ENCODE results near the gene MTMR2. TPM values are rescaled to one million over a fixed set of nuclear protein-coding genes. Genes with fewer than 3 reads are reported as not detected.
A peak's percentile ranks its signal among the peaks of the same experiment; 100 is the strongest.

Gene MTMR2
- 10 to 100 TPM; 15.6 to 22.0 TPM for total RNA-seq
- long read RNA-seq, full-length matches to known transcripts, result 37 of 63 reads
- long read RNA-seq, partial matches to known transcripts, result 9 of 63 reads
- long read RNA-seq, other reads (novel, unspliced or antisense), result 17 of 63 reads

DNA sequence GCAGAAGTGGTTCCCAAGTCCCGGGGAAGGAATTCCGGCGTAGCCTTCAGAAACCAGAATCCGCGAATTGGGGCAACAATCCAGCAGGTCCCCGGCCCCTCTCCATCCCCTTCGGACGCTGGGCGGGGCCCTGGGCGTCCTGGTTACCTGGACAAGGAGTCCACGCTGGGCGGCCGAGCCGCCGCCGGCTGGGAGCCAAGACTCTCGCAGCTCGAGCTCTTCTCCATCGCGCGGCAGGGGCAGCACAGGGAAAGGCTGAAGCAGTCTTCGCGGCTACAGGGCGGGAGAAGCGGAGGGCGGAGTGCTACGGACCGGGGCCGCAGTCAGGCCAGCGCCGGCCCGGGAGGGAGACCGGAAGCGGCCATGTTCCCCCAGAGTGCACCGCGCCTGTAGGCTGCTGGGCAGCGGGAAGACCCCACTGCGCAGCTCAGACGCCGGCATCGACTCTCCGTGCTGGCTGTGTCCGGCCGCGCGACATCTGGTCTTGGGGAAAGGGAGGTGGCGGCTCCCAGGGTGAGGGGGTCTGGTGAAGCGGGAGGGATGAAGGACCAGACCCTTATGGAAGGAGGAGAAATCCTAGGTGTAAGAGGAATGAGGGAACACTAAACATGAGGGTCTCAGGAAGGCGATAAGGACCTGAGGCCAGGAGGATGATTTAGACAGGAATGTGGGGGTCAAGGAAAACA is at the start of gene MTMR2:
TSS of gene MTMR2 (minus strand) at position 380 of the 686 bp plus-strand sequence. CDS start at position 227, 153 bp downstream.
- peak; percentile 100 for ATAC-seq
- intact Hi-C loops (cut with DNase I), result no loop called here
- DNase-seq, result peak; percentile 86

DNA sequence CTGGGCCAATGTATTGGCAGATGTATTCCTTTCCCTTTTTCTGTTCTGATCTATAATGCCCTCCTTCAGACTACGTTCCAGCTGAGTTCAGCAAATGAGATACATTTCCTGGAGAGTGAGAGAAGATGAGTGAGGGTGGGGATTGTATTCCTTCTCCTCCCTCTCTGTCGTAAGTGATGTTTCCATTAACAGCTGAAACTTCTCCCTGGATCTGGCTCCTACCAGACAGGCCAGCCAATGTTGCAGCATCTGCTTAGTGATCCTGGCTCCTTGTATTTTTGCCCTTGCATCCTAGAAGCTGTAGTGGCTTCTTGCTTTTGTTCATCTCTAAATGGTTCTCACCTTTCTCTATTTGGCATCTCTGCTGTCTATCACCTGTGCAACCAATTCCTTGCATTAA is 48.2 kb upstream of the MTMR2 start:
- DNase-seq, result no peak
- ATAC-seq, result no peak

DNA sequence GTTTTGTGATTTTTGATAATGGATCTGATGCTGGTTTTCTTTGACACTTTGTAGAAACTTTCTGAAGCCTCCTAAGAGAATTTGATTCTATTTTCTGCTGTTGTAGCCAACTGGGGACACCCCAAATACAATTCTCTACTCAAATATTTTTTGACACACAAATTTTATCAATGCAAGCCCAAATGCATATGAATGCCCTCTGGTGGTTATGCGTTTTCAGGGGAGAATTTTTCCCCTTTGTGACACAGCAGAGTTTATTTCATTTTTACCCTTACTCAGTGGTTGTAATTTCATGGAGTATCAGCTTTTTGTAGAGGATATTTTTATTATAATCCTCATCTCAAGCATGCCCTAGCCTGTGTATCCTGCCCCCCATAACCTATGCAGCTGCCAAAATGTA is 44.7 kb upstream of the MTMR2 start:
- DNase-seq (no peak), ATAC-seq (no peak)
- intact Hi-C loops (cut with DNase I), result no loop called here

More for the DNA sequence above, 48.2 kb upstream of the MTMR2 start:
- intact Hi-C loops (cut with DNase I), result no loop called here

DNA sequence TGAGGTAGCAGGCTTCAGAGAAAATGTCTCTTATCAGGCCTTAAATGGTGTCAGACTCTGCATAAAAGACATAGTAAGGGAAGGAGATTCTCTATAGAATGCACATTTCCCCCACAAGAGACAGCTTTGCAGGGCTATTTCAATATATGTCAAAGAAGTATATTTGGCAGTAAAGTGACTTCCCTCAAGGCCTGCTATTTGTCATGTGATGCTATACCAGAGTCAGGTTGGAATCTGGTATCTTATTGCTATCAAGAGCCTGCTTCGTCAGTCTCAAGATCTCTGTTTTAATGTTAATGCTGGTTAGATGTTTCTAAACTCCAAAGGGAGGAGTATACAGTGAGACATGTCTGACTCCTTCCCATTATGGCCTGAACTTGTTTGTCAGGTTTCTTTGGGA is 40.4 kb upstream of the MTMR2 start:
- intact Hi-C loops (cut with DNase I), result no loop called here
- ATAC-seq (no peak), DNase-seq (no peak)

DNA sequence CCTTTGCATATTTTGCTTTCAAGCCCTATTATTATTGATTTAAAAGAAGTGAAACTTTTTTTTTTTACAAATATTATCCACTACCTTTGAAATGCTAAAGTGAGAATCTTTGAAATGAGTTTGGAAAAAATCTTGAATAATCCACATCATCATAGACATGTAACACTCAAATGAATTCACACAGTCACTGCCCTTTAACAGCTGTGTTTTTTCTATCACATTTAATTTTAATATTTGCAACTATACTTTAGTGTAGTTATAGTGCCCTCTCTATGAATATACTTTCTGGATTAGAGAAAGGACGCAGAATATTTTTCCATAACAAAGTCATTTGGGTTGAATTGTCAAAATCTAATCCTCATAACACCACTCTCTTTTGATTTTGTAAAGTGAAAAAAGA is 37.9 kb upstream of the MTMR2 start:
- DNase-seq (no peak), ATAC-seq (no peak)
- intact Hi-C loops (cut with DNase I), result no loop called here

DNA sequence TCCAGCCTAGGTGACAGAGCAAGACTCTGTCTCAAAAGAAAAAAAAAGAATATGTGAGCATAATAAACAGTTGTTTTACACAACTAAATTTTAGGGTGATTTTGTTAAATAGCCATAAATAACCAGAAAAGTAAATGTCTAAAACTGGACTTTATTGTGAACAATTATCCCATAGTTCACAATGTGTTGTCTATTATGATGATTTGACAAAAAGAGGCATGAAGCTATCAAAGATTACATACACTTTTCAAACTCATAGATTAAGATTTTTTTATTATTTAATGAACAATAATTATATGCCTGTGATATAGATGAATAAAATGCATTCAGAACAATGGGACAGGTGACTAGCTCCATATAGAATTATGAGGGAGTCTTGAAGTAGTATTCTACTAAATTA is 27.0 kb upstream of the MTMR2 start:
- intact Hi-C loops (cut with DNase I), result no loop called here
- DNase-seq (no peak), ATAC-seq (no peak)

DNA sequence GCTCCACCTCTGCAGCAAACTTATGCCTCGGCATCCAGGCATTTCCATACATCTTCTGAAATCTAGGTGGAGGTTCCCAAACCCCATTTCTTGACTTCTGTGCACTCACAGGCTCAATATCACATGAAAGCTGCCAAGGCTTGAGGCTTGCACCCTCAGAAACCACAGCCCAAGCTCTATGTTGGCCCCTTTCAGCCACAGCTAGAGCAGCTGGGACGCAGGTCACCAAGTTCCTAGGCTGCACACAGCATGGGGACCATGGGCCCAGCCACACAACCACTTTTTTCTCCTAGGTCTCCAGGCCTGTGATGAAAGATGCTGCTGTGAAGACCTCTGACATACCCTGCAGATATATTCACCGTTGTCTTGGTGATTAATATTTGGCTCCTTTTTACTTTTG is 24.7 kb upstream of the MTMR2 start:
- no peak for DNase-seq
- intact Hi-C loops (cut with DNase I), result no loop called here
- ATAC-seq, result no peak

DNA sequence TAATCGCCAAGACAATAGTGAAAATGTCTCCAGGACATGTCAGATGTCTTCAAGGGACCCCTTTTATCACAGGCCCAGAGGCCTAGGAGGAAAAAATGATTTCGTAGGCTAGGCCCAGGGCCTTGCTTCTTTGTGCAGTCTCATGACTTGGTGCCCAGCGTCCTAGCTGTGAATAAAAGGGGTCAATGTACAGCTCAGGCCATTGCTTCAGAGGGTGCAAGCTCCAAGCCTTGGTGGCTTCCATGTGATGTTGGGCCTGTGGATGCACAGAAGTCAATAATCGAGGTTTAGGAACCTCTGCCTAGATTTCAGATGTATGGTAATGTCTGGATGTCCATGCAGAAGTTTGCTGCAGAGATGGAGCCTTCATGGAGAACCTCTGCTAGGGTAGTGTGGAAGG is 20.7 kb upstream of the MTMR2 start:
- no peak for ATAC-seq
- DNase-seq, result no peak
- intact Hi-C loops (cut with DNase I), result no loop called here

DNA sequence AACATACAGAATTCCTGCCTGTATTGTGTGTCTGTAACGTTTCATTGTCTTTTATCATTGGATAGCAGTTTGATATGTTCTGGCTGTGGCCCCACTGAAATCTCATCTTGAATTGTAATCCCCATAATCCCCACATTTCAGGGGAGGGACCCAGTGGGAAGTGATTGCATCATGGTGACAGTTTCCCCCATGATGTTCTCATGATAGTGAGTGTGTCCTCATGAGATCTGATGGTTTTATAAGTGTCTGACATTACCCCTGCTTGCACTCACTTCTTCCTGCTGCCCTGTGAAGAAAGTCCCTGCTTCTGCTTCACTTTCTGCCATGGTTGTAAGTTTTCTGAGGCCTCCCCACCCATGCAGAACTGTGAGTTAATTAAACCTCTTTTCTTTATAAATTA is 19.6 kb upstream of the MTMR2 start:
- no peak for ATAC-seq
- intact Hi-C loops (cut with DNase I), result no loop called here

DNA sequence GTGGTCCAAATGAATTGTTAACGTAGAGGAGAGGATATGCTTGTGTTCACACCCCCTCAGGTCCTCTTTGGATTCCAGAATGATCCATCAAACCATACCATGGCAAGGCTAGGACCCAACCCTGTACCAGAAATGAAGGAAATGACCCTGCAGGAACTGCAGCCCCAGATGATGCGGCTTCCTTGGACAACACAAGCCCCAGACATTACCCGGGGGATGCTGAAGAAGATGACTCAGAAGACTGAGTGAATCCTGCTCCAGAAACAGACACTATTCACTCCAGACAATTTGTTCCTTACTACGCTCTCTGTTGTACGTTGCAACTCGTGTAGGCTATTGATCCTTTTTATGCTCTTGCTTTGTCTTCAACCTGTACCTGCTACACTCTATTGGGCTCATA is 15.2 kb upstream of the MTMR2 start:
- intact Hi-C loops (cut with DNase I), result no loop called here
- no peak for DNase-seq
- no peak for ATAC-seq

More for the DNA sequence above, 19.6 kb upstream of the MTMR2 start:
- no peak for DNase-seq

DNA sequence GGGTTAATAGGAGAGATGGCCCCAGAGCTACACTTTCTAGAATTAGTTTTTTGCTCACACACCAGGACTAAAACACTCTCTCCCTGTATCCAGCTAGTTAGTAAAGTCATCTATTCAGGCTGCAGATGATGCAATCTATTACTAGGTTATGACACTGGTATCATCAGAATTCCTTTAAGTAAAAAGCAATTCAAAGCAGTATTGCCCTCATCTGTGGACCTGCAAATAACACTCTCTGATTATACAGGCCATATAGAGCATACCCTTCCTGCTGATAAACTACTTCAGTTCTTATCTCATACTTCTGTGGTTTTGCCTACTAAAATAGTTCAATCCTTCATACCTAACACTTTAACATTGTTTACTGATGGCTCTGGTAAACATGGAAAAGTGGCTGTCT is 13.5 kb upstream of the MTMR2 start:
- ATAC-seq (no peak), DNase-seq (no peak)
- intact Hi-C loops (cut with DNase I), result no loop called here

DNA sequence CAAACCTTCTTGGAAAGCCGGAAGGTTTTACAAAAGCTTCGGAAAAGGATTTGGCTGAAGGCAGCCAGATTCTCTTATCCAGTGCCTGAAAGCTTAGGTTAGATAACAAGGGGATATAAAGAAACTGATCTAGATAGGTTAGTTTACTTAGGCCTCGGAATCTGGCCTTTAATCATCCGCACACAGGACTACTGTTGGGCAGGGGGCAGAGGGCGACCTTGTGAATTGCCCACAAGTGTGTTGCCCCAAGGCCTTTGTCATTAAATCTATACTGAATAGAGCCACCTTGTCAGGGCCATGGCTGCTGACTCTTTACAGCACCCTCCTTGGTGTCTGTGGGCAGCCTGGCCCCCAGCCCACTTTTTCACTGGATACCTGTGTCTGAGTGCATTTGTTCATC is 9.7 kb upstream of the MTMR2 start:
- no peak for ATAC-seq
- intact Hi-C loops (cut with DNase I), result no loop called here
- DNase-seq, result no peak

DNA sequence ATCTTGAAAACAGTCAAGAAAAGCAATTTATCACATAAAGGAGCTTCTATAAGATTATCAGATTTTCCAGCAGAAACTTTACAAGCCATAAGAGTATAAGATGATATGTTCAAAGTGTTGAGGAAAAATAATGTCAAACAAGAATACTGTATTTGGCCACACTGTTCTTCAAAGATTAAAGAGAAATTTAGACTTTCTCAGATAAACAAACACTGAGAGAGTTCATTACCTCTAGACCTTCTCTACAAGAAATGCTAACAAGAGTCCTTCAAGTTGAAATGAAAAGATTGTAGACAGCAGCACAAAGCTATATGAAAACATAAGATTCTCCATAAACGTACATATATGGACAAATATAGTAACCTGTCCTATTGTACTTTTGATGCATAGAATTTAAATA is 8.0 kb upstream of the MTMR2 start:
- no peak for DNase-seq
- no peak for ATAC-seq
- intact Hi-C loops (cut with DNase I), result no loop called here

DNA sequence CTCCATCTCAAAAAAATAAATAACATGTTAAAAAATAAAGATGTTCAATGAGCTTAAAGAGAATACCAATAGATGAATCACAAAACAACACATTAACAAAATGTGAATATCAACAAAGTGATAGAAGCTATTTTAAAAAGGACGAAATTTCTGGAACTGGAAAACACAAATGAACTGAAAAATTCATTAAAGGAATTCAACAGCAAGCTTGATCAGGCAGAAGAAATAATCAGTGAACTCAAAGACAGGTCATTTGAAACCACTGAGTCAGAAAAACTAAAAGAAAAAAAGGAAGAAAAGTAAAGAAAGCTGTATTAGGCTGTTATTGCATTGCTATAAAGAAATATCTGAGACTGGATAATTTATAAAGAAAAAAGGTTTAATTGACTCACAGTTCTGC is 7.0 kb upstream of the MTMR2 start:
- no peak for ATAC-seq
- DNase-seq, result no peak
- intact Hi-C loops (cut with DNase I), result no loop called here

DNA sequence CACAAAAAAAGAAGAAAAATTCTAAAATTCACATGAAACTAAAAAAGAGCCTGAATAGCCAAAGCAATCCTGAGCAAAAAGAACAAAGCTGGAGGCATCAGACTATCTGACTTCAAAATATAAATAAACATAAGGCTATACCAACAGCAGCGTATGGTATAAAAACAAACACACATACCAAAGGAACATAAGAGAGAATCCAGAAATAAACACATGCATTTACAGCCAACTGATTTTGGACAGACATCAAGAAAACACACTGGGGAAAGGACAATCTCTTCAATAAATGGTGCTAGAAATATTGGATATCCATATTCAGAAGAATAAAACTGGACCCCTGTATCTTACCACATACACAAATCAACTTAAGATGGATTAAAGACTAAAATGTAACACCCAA is 2.8 kb upstream of the MTMR2 start:
- no peak for DNase-seq
- ATAC-seq, result no peak
- intact Hi-C loops (cut with DNase I), result no loop called here

DNA sequence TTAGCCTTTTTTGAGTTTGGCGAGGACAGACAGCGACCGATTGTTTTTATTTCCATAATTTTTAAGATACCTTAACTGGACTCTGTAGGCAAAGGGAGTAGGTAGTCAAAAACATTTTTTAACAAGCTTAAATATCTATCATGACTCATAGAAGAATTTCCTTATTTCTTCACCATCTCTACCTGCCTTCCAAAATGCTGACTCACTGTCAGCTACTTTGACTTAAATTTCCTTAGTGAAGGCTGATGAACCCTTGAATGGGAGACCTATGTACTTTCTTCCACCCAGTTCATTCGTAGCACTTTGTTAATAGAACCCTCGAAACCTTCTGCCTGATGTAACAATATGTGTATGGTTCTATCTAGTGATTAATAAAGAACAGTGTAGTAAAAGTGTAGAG is 1.1 kb upstream of the MTMR2 start:
- peak in 1 of 2 donors; percentile 44 for ATAC-seq
- no peak for DNase-seq
- intact Hi-C loops (cut with DNase I), result no loop called here

DNA sequence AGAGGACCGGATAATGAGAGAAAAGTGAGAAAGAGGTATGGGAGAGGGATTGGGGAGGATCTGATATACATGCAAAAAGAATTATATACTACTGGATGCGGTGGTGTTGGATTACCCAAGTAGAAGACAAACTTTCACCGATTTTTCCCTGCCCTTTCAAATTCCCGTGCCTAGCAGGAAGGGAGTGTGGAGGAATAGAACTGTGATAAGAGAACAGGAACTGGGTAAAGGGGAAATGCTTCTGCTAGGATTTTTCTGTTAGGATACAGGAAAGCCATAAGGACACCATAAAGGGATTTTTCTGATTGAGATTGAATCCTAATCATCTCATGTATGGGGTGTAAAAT is 480 bp upstream of the MTMR2 start:
- intact Hi-C loops (cut with DNase I), result no loop called here
- ATAC-seq (peak; percentile 41 to 51), DNase-seq (no peak)

DNA sequence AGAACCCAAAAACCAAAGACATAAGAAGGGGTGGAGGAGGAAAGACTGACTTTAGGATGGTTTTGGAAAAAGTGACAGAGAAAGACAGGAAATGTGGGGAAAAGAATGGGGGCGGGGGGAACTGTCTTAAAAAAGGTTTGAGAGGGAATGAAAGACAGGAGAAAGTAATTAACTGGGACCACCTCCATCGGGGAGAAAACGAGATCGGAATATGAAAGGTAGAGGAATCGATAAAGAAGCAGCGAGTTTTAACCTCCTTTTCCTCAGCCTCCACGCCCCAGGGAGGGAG is 524 bp downstream of the MTMR2 start:
- DNase-seq (no peak), ATAC-seq (no peak)
- intact Hi-C loops (cut with DNase I), result no loop called here

DNA sequence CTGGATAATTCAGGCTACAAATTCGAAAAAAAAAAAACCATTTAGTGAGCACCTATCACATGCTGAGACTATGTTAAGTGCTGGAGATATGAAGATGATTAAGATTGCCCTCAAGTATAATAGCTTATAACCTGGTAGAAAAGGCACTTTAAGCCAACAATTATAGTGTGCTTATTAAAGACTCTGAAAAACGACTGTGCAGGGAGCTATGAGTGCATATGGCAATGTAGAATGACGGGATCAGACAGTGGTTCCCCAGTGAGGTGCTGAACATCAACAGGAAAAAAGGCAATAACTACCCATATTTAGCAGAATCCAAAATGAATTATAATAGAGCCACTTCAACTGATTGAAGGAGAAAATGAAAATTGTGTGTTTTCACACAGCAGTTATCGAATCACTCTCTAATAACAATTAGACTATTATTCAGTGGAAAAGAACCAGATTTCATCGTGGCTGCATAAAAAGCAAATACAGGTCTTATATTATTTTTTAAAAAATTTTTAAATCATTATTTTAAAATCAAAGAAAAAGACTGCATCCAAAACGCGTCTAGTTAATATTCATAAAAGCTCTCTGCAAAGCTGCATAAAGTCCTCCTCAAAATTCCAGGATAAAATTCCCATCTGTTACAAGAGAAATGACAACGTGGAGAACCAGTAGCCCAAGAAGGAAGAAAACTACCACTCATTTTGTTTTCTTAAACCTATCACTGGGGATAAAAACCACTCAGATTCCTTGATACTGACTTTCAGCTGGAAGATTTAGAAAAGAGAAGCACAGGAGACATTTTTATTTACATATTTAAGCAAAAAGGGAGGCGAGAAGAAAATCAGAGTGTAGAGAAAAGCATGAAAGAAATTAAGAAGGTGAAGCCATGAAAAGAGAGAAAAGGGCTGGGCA is 1.1 kb downstream of the MTMR2 start:
- ATAC-seq (no peak), DNase-seq (no peak)
- intact Hi-C loops (cut with DNase I), result no loop called here

DNA sequence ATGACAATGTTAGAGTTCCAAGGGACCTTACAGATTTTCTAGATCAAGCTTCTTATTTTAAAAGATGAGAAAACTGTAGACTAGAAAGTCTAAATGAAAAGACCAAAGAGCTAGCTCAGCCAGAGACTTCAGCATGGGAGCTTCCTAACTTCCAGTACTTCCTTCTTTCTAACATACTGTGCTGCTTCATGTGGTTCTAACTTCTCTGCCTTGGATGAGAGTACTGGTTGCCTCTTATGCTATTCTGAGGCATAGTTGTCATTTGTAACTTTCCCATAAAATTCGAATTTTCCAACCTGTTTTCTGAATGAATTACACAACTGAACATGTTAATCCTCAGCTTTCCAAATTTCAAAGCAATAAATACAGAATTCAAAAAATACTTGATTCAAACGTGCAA is 1.8 kb downstream of the MTMR2 start:
- DNase-seq (no peak), ATAC-seq (no peak)
- intact Hi-C loops (cut with DNase I), result no loop called here
